GM19324 (cell line): ENCODE data around the gene SLC30A2.
A peak's percentile ranks its signal among the peaks of the same experiment; 100 is the strongest.

Experiments used
- ATAC-seq: cut with Tn5 transposase; IDR thresholded peaks from one replicate; pipeline ENCODE4 v1.9.1; 2021; ENCODE audit warnings: mild to moderate bottlenecking, moderate library complexity; ENCODE audit not compliant: unreplicated experiment, low FRiP score

Gene SLC30A2

DNA sequence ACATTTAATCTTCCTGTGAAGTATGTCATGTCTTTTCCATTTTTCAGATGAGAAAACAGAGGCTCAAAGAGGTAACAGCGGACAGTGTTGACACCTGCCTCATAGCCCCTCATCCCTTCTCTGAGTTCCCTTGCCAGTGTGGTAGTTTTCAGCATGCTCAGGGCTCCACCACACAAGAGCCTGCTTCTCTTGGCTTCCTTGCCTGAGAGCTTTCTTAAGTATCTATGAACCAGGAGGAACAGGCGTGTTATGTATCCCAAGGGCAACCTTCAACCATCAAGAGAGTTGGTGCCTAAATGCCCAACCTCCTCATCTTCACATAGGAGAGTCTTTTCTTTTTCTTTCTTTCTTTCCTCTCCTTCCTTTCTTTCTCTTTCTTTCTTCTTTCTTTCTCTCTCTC lies 42.2 kb downstream of the SLC30A2 start:
- no peak for ATAC-seq

DNA sequence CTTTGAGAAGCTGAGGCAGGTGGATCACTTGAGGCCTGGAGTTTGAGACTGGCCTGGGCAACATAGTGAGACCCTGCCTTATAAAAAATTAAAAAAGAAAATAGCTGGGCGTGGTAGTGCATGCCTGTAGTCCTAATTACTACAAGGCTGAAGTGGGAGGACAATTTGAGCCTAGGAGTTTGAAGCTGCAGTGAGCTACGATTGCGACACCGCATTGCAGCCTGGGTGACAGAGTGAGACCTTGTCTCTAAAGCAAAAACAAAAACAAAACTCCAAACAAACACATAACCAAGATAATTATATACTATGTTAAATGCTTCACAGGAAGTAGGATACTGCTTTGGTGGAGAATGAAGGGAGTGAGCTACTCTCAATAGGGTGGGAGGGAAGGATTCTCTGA lies 42.7 kb downstream of the SLC30A2 start:
- no peak for ATAC-seq

GRCh38 chr1:25999041-25999800 lies 46.7 kb downstream of the SLC30A2 start:
- ATAC-seq = no peak

- ATAC-seq = peak; percentile 95
Measured at GRCh38 chr1:25997828-25998761, 47.8 kb downstream of the SLC30A2 start, which contains the start of gene PAFAH2. PAFAH2 (minus strand) TSS chr1:25998063; CDS start chr1:25990816, 7,247 bp downstream.

GRCh38 chr1:25996966-25997827 lies 48.7 kb downstream of the SLC30A2 start:
- peak; percentile 9 for ATAC-seq

GRCh38 chr1:25994402-25995150 lies 51.3 kb downstream of the SLC30A2 start:
- no peak for ATAC-seq

GRCh38 chr1:25993197-25993951 lies 52.5 kb downstream of the SLC30A2 start:
- no peak for ATAC-seq

DNA sequence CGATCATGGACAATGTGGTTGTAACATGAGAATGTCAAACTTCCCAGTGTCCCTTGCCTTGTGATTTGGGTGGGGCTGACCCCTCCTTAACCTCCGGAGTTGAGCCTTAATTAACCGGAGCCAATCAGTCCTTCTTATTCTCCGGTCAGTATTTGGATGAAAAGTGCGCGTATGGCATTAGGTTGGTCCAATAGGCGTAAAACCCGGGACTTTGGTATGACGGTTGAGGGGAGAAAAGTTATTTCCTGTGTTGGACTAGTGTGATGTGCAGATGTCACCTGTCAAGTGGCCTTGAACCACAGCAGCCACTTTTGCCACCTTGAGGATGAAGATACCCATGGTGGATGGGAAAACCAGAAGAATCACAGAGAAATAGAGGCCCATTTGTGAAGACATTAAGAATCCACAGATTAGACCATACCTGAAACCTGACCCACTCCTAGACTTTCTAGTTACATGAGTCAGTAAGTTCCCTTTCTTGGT lies 53.2 kb downstream of the SLC30A2 start:
- no peak for ATAC-seq

- ATAC-seq = no peak
Measured at GRCh38 chr1:25991937-25992688, 53.8 kb downstream of the SLC30A2 start.

DNA sequence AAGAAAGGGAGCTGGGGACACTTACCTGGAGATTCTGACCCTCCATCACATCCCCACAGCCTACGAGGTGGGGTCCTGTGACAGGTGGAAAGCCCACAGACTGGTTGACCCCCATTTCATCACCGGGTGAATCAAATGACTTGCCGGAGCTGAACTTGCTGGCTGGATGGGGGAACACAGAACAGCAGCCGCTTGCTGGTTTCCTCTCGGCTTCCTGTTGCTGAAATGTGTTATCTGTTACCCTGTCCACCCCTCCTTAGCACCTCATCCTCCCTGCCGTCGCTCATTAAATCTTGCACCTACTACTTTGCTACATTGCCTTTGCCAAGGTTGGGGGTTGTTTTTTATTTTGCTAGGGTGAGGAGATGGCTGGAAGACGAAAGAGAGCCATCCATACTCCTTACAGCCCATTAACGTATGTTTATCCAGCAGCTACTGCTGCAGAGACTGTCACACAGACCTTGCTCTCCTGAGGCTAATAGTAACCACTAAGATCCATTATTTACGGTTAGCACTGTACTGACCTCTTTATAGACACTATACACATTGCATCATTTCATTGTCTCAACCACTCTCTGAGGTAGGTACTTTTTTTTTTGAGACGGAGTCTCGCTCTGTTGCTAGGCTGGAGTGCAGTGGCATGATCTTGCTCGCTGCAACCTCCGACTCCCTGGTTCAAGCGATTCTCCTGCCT lies 55.1 kb downstream of the SLC30A2 start:
- no peak for ATAC-seq

DNA sequence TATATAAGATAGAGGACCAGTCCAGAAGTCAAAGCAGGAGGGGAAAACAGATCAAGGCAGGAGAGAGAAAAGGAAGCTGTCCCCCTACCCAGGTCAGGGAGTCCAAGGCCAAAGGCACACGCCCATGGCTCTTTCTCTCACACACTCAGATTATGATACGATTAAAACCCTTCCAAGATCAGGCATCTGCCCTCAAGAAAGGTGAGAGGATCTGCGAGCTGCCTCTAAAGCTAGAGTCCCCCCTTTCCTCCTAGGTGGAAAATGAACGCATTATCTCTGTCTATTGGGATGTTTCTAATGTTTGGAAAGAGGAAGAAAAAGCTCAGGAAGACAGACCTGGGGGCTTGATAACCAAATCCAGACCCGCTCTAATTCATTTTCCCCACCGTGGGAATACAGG lies 55.7 kb downstream of the SLC30A2 start:
- ATAC-seq = no peak

GRCh38 chr1:25989440-25990234 lies 56.3 kb downstream of the SLC30A2 start:
- ATAC-seq = no peak

GRCh38 chr1:25987951-25988350 lies 58.0 kb downstream of the SLC30A2 start:
- no peak for ATAC-seq
